Osteoblast (primary cell): ENCODE measurements around the gene SLC45A2. TPM values are rescaled to one million over a fixed set of nuclear protein-coding genes. Genes with fewer than 3 reads are reported as not detected.

Experiments
- DNase-seq: peaks from one replicate; pipeline ENCODE4 v3.0.0; 2011; ENCODE audit warnings: low spot score, mixed read lengths; ENCODE audit not compliant: insufficient read length; ENCODE audit errors: missing footprints
- H2AFZ ChIP-seq: 2 replicates; pipeline ENCODE4 v1.6.0; 2011; ENCODE audit warnings: mild to moderate bottlenecking, low read length
- H3K27ac ChIP-seq: 2 replicates; pipeline ENCODE4 v1.5.1; 2011; ENCODE audit warnings: mild to moderate bottlenecking, low read depth, low read length, moderate library complexity
- H3K27me3 ChIP-seq: 2 replicates; pipeline ENCODE4 v1.6.0; 2012; ENCODE audit warnings: mild to moderate bottlenecking, control low read depth, inconsistent platforms, low read length, moderate library complexity; ENCODE audit not compliant: insufficient read depth
- H3K36me3 ChIP-seq: 2 replicates; pipeline ENCODE4 v1.5.1; 2011; ENCODE audit warnings: mild to moderate bottlenecking, low read length, control low read depth, moderate library complexity; ENCODE audit not compliant: insufficient read depth
- H3K4me1 ChIP-seq: 2 replicates; pipeline ENCODE4 v1.5.1; 2011; ENCODE audit warnings: mild to moderate bottlenecking, low read length, control low read depth, moderate library complexity; ENCODE audit not compliant: insufficient read depth
- H3K4me2 ChIP-seq: 2 replicates; pipeline ENCODE4 v1.6.0; 2011; ENCODE audit warnings: mild to moderate bottlenecking, low read length; ENCODE audit not compliant: insufficient read depth
- H3K4me3 ChIP-seq: fragments of 200-600 bp; sonication (generic); 3 replicates; pipeline ENCODE4 v1.5.1; 2012; ENCODE audit warnings: mild to moderate bottlenecking, low read length, inconsistent platforms; ENCODE audit not compliant: insufficient read depth
- H3K79me2 ChIP-seq: 2 replicates; pipeline ENCODE4 v1.6.0; 2012; ENCODE audit warnings: mild to moderate bottlenecking, low read length, control low read depth, inconsistent platforms; ENCODE audit not compliant: insufficient read depth
- H3K9me3 ChIP-seq: 2 replicates; pipeline ENCODE4 v1.5.1; 2011; ENCODE audit warnings: low read depth, low read length, control low read depth
- H4K20me1 ChIP-seq: 2 replicates; pipeline ENCODE4 v1.6.0; 2012; ENCODE audit warnings: mild to moderate bottlenecking, low read length, control low read depth; ENCODE audit not compliant: insufficient read depth
- CTCF ChIP-seq: IDR thresholded peaks from 2 replicates; pipeline ENCODE4 v1.5.1; 2011; ENCODE audit warnings: mild to moderate bottlenecking, low read depth, low read length, moderate library complexity; ENCODE audit errors: extremely low read depth
- total RNA-seq: library from RNA; depleted of rRNA; stranded (reverse); fragments of >200 nt; gene quantifications from 2 replicates; pipeline ENCODE4 v1.2.3, GENCODE V29; 2012

Gene SLC45A2
- total RNA-seq, 1 donor = 0.36 TPM

- H3K36me3 ChIP-seq = no peaks in the 10 kb centered on the region
- H4K20me1 ChIP-seq = no peaks in the 10 kb centered on the region
- no peaks in the 10 kb centered on the region for H3K79me2 ChIP-seq
- H2AFZ ChIP-seq = no peak overlapping the region
- TF ChIP-seq CTCF = no peak
- H3K9me3 ChIP-seq = no peaks in the 10 kb centered on the region
- DNase-seq = no peak
- H3K4me2 ChIP-seq = no peak overlapping the region
- H3K4me3 ChIP-seq = no peak overlapping the region
- no peaks in the 10 kb centered on the region for H3K27me3 ChIP-seq
- H3K27ac ChIP-seq = no peak overlapping the region
- H3K4me1 ChIP-seq = no peaks in the 10 kb centered on the region
These were observed 31.7 kb upstream of the SLC45A2 start for GRCh38 chr5:34016222-34016621.

- DNase-seq = no peak
- Histone ChIP-seq H3K79me2 (no peaks in the 10 kb centered on the region), H3K4me1 (no peaks in the 10 kb centered on the region), H3K27me3 (no peaks in the 10 kb centered on the region), H3K4me3 (no peak overlapping the region), H2AFZ (no peak overlapping the region), H3K4me2 (no peak overlapping the region), H3K27ac (no peak overlapping the region), H3K9me3 (no peaks in the 10 kb centered on the region), H4K20me1 (no peaks in the 10 kb centered on the region), H3K36me3 (no peaks in the 10 kb centered on the region)
- no peak for TF ChIP-seq CTCF
These were observed 30.8 kb upstream of the SLC45A2 start for GRCh38 chr5:34015120-34015822.

- no peaks in the 10 kb centered on the region for H3K9me3 ChIP-seq
These were observed 30.1 kb upstream of the SLC45A2 start for GRCh38 chr5:34014626-34015025.

More at GRCh38 chr5:34014626-34015025, 30.1 kb upstream of the SLC45A2 start:
- Histone ChIP-seq H3K27me3 (no peaks in the 10 kb centered on the region), H3K4me2 (no peak overlapping the region), H4K20me1 (no peaks in the 10 kb centered on the region), H3K79me2 (no peaks in the 10 kb centered on the region), H3K27ac (no peak overlapping the region), H2AFZ (no peak overlapping the region), H3K4me1 (no peaks in the 10 kb centered on the region), H3K4me3 (no peak overlapping the region), H3K36me3 (no peaks in the 10 kb centered on the region)
- DNase-seq = no peak
- no peak for TF ChIP-seq CTCF
